ENCODE results near the gene DUS1L.

DUS1L gene

GRCh38 chr17:82090549-82091263, 25.1 kb upstream of the DUS1L start:
- in situ Hi-C loops (cut with MboI; ENCODE audit: low pct_unique_long_range_greater_than_20kb, low sequenced_read_pairs) = no loop called here
- no peak for DNase-seq

GRCh38 chr17:82089723-82090548, 24.3 kb upstream of the DUS1L start:
- in situ Hi-C loops (cut with MboI; ENCODE audit: low pct_unique_long_range_greater_than_20kb, low sequenced_read_pairs) = no loop called here
- DNase-seq = no peak

GRCh38 chr17:82088838-82089722, 23.5 kb upstream of the DUS1L start:
- DNase-seq = no peak
- in situ Hi-C loops (cut with MboI; ENCODE audit: low pct_unique_long_range_greater_than_20kb, low sequenced_read_pairs) = no loop called here

GRCh38 chr17:82087961-82088837, 22.6 kb upstream of the DUS1L start:
- in situ Hi-C loops (cut with MboI; ENCODE audit: low pct_unique_long_range_greater_than_20kb, low sequenced_read_pairs) = no loop called here
- no peak for DNase-seq

- no peak for DNase-seq
- in situ Hi-C loops (cut with MboI; ENCODE audit: low pct_unique_long_range_greater_than_20kb, low sequenced_read_pairs) = no loop called here
These were observed 21.6 kb upstream of the DUS1L start for GRCh38 chr17:82086941-82087906.

- in situ Hi-C loops (cut with MboI; ENCODE audit: low pct_unique_long_range_greater_than_20kb, low sequenced_read_pairs) = no loop called here
- no peak for DNase-seq
These were observed 20.5 kb upstream of the DUS1L start for GRCh38 chr17:82085931-82086764.

GRCh38 chr17:82085031-82085861, 19.6 kb upstream of the DUS1L start:
- in situ Hi-C loops (cut with MboI; ENCODE audit: low pct_unique_long_range_greater_than_20kb, low sequenced_read_pairs) = no loop called here
- DNase-seq = no peak

GRCh38 chr17:82084373-82085030, 18.9 kb upstream of the DUS1L start:
- in situ Hi-C loops (cut with MboI; ENCODE audit: low pct_unique_long_range_greater_than_20kb, low sequenced_read_pairs) = no loop called here
- no peak for DNase-seq

- in situ Hi-C loops (cut with MboI; ENCODE audit: low pct_unique_long_range_greater_than_20kb, low sequenced_read_pairs) = no loop called here
- no peak for DNase-seq
These were observed 18.1 kb upstream of the DUS1L start for GRCh38 chr17:82083533-82084359.

- in situ Hi-C loops (cut with MboI; ENCODE audit: low pct_unique_long_range_greater_than_20kb, low sequenced_read_pairs) = no loop called here
- no peak for DNase-seq
These were observed 17.4 kb upstream of the DUS1L start for GRCh38 chr17:82083009-82083408.

- in situ Hi-C loops (cut with MboI; ENCODE audit: low pct_unique_long_range_greater_than_20kb, low sequenced_read_pairs) = no loop called here
These were observed 16.9 kb upstream of the DUS1L start for GRCh38 chr17:82082456-82082855.

GRCh38 chr17:82081966-82082365, 16.4 kb upstream of the DUS1L start:
- no peak for DNase-seq
- in situ Hi-C loops (cut with MboI; ENCODE audit: low pct_unique_long_range_greater_than_20kb, low sequenced_read_pairs) = no loop called here

More at GRCh38 chr17:82082456-82082855, 16.9 kb upstream of the DUS1L start:
- no peak for DNase-seq

- DNase-seq = no peak
- in situ Hi-C loops (cut with MboI; ENCODE audit: low pct_unique_long_range_greater_than_20kb, low sequenced_read_pairs) = no loop called here
These were observed 15.9 kb upstream of the DUS1L start for GRCh38 chr17:82081546-82081945.

GRCh38 chr17:82080789-82081464, 15.3 kb upstream of the DUS1L start:
- in situ Hi-C loops (cut with MboI; ENCODE audit: low pct_unique_long_range_greater_than_20kb, low sequenced_read_pairs) = no loop called here
- no peak for DNase-seq
